Measurements from ENCODE around the gene RET.

RET gene

GRCh38 chr10:43076876-43077420, at the start of gene RET:
RET (plus strand) TSS chr10:43077069; CDS start chr10:43077259, 190 bp downstream.
- peak; percentile 37 for DNase-seq

- no peak for DNase-seq
Observed at GRCh38 chr10:43027331-43027955, 49.4 kb upstream of the RET start.

GRCh38 chr10:43028143-43028542, 48.7 kb upstream of the RET start:
- DNase-seq: no peak

- DNase-seq: no peak
Observed at GRCh38 chr10:43029043-43029442, 47.8 kb upstream of the RET start.

DNA sequence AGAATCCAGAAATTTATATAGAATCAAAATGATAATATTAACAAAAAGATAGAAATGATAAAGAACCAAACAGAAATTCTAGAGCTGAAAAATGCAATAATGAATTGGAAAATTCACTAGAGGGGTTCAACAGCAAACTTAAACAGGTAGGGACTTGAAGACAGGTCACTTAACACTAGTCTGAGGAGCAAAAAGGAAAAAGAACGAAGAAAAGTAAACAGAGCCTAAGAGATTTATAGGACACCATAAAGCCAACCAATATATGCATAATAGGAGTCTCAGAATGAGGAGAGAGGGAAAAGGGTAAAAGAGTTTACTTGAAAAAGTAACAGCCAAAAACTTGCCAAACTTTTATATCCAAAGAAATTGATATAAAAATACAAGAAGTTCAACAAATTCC, 44.3 kb upstream of the RET start:
- no peak for DNase-seq

DNA sequence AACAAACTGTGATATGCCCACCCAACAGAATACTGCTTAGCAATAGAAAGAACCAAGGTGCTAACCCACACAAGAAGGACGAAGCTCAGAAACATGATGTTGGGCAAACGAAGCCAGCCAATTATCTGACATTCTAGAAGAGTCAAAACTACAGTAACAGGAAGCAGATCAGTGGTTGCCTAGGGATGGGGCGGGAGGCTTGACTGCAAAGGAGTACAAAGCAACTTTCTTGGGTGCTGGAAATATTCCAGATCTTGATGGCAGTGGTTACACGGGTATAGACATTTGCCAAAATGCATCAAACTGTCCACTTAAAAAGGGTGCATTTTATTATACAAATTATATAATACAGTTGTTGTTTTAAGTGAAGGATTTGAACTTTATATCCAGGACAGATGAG, 41.1 kb upstream of the RET start:
- DNase-seq: no peak

DNA sequence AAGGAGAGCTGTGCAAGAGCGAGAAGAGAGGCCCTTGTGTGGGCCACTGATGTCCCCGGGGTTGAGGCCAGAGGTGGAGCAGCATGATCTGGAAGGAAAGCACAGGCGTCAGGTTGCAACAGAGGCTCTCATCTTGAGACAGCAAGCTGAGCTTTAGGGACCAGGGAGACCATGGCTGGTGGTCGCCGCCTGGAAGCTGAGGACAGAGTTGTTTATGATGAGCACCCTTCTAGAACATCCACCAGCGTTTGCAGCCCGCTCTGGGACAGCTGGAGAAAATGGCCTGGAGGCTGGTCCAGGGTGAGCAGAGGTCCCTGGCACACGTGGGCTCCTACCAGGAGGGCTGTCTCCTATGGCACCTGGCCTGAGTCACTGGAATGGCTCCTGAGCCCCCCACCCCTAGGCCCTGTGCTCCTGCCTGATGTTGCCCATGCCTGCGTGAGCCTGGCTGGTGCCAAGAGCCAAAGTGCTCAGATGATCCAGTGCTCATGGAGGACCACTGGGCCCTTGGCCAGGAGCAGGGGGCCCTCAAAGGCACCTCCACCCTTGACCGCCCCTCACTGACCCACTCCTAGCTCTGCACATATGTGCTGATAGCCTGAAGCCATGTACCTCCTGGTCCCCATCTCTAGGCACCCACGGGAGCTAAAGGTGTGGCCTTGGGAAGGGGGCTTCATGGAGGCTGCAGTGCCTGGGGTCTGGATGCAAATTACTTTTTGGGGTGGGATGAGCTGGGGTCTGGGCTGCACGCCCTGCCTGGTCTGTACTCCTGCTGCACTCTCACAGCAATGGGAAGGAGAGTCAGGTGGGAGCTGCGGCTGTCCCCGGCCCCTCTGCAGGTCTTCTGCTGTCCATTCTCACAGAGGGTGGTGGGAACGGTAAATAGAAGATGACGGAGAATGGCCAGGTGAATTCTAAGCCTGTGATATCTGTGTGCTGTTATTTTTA, 40.1 kb upstream of the RET start:
- no peak for DNase-seq

GRCh38 chr10:43037440-43037839, 39.4 kb upstream of the RET start:
- DNase-seq: no peak

- DNase-seq: no peak
Observed at GRCh38 chr10:43037942-43038782, 38.7 kb upstream of the RET start.

- DNase-seq: no peak
Observed at GRCh38 chr10:43038783-43039623, 37.9 kb upstream of the RET start.

- DNase-seq: no peak
Observed at GRCh38 chr10:43039624-43040481, 37.0 kb upstream of the RET start.

- DNase-seq: no peak
Observed at GRCh38 chr10:43040482-43041256, 36.2 kb upstream of the RET start.

DNA sequence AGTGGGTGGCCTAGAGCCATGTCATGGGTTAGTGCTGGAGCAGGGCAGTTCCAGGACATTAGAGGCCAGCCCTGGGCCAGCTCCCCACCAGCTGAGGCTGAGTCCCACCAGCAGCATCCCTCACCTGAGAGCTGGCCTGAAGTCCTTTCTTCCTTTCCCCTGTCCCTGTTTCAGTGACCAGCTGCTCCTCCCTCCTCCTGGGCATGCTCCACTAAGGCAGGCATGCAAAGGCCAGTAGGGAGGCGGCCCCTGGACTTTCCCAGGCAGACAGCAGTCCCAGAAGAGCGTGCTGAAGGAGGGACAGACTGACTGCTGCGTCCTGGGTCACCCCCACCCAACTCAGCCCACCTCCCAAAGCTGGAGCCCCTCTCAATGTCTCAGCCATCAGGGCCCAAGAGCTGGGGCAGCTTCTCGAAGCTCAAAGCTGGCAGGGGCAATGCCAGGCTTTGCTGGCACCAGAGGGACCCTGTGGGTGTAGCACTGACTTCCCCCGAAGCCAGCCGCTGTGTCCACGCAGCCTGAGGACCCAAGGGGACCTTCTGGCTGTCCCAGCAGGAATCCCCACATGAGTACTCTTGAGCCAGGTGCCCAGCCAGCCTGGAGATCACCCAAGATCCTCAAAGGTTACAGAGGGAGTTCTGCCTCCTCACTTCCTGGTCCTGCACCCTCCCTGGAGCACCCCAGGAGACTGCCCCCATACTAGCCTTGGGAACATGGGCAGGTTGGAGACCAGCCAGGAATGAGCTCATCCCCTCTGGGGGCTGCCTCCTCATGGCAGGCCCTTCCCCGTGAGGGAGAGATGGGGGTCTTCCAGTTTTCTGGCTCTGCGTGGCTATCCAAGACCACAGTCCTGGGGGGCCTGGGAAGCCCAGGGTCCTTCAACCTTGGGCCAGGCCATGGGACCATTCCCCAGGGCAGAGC, 35.2 kb upstream of the RET start:
- no peak for DNase-seq

DNA sequence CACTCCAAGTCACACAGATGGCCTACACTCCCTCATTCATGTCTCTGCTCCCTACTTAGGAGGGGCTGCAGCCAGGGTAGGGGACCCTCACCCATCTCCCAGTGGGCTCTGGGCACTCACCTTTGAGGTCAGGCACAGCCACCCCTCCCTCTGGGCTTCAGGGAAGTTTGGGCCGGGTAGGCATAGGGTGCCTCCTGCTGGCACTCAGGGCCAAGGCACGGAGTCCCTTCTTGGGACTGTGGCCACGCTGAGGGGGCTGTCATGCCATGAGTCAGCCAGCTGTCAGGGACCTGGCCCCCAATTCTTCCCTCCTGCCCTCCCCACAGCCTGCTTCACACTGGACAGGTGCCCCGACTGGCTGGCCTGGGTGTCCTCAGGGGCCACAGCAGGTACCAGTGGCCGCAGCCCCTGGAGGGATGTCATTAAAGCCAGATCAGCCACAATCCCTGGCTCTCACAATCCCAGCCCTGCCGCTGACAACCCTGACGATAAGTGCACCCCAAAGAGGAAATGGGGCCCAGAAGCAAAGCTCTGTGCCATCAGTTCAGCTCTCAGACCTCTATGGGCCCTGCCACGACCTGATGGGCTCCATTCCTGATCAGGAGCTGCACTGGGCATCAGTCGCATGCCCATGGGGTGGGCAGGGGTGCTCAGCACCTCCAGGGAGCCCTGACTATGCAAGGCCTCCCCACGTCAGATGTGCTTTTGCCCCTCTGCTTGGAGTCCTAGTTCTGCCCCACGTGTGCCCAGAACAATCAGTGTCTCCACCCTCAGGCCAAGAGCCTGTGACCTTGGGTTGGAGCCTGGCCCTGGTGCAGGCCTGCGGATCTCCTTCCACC, 34.1 kb upstream of the RET start:
- no peak for DNase-seq

- DNase-seq: no peak
Observed at GRCh38 chr10:43043342-43043772, 33.5 kb upstream of the RET start.

DNA sequence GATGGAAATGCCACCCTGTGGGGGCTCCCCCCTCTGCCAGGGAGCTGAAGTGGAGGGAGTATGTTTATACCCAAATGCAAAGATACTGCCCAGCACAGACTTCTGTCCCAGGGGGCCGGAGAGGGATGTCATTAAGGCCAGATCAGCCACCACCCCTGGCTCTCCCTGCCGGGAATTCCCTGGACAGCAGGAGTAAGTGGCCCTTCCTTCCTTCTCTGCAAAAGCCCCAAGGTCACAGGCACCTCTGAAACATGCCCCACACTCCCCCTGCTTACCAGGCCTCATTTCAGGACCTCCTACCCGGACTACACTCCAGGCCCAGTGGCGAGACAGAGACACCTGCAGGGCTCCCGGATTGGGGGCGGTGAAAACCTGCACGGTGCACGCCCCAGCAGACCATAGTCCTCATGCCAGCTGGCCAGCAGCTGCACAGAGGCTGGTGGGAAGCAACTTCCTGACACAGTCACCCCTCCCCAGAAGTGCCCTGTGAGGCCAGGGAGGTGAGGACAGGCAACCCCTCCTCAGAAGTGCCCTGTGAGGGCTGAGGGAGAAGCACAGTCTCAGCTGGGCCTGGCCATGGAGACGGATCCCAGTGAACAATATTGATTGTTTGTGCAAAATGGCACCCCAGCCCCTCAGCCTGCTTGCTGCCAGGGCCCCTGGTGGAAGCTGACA, 33.0 kb upstream of the RET start:
- peak; percentile 1 for DNase-seq

- DNase-seq: no peak
Observed at GRCh38 chr10:43044448-43044921, 32.4 kb upstream of the RET start.
